ENCODE data around the gene ANKRD11. TPM values are rescaled to one million over a fixed set of nuclear protein-coding genes. Genes with fewer than 3 reads are reported as not detected.

ANKRD11 gene
- polyA plus RNA-seq, 1 donor from 2014 or later, result 32.5 TPM

DNA sequence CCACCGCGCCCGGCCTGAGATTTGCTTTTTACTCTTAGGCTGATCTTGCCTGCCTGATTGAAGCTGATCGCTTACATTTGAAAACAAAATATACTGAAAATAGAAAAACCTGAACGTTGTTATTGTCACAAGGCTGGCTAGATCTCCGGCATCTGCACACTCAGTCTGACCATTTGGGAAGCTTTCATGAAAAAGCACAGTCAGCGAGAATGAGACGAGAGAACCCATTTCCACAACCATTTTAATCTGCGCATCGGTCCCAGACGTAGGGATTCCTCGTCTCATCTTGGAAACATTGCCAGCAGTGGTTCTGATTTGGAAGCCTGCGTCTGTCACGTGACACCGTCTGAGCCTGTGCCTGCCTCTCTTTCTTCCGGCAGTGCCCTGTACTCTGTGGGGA is 38.7 kb upstream of the ANKRD11 start:
- H3K27ac ChIP-seq (ENCODE audit: low read length), result no peak overlapping the region
- H3K27me3 ChIP-seq (ENCODE audit: insufficient read depth, low read depth, low read length), result no peaks in the 10 kb centered on the region
- H3K9ac ChIP-seq (ENCODE audit: low read length), result no peak overlapping the region
- no peaks in the 10 kb centered on the region for H3K9me3 ChIP-seq (ENCODE audit: low read length)
- no peak overlapping the region for H3K4me3 ChIP-seq (ENCODE audit: low read length)
- no peaks in the 10 kb centered on the region for H3K79me2 ChIP-seq (replicated peaks; ENCODE audit: insufficient read depth, low read length)
- TF ChIP-seq, protein P1, sequence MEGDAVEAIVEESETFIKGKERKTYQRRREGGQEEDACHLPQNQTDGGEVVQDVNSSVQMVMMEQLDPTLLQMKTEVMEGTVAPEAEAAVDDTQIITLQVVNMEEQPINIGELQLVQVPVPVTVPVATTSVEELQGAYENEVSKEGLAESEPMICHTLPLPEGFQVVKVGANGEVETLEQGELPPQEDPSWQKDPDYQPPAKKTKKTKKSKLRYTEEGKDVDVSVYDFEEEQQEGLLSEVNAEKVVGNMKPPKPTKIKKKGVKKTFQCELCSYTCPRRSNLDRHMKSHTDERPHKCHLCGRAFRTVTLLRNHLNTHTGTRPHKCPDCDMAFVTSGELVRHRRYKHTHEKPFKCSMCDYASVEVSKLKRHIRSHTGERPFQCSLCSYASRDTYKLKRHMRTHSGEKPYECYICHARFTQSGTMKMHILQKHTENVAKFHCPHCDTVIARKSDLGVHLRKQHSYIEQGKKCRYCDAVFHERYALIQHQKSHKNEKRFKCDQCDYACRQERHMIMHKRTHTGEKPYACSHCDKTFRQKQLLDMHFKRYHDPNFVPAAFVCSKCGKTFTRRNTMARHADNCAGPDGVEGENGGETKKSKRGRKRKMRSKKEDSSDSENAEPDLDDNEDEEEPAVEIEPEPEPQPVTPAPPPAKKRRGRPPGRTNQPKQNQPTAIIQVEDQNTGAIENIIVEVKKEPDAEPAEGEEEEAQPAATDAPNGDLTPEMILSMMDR (IDR thresholded peaks at IDR 0.05; ENCODE audit: poor library complexity, severe bottlenecking), result no peak
- no peak for TF ChIP-seq EP300 (conservative IDR thresholded peaks at IDR 0.05; ENCODE audit: poor library complexity, severe bottlenecking)
- no peak for TF ChIP-seq POLR2AphosphoS5 (IDR thresholded peaks at IDR 0.05)
- TF ChIP-seq, protein P2, sequence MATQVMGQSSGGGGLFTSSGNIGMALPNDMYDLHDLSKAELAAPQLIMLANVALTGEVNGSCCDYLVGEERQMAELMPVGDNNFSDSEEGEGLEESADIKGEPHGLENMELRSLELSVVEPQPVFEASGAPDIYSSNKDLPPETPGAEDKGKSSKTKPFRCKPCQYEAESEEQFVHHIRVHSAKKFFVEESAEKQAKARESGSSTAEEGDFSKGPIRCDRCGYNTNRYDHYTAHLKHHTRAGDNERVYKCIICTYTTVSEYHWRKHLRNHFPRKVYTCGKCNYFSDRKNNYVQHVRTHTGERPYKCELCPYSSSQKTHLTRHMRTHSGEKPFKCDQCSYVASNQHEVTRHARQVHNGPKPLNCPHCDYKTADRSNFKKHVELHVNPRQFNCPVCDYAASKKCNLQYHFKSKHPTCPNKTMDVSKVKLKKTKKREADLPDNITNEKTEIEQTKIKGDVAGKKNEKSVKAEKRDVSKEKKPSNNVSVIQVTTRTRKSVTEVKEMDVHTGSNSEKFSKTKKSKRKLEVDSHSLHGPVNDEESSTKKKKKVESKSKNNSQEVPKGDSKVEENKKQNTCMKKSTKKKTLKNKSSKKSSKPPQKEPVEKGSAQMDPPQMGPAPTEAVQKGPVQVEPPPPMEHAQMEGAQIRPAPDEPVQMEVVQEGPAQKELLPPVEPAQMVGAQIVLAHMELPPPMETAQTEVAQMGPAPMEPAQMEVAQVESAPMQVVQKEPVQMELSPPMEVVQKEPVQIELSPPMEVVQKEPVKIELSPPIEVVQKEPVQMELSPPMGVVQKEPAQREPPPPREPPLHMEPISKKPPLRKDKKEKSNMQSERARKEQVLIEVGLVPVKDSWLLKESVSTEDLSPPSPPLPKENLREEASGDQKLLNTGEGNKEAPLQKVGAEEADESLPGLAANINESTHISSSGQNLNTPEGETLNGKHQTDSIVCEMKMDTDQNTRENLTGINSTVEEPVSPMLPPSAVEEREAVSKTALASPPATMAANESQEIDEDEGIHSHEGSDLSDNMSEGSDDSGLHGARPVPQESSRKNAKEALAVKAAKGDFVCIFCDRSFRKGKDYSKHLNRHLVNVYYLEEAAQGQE (IDR thresholded peaks at IDR 0.05; ENCODE audit: borderline replicate concordance), result no peak
- TF ChIP-seq TAF1 (IDR thresholded peaks at IDR 0.05; ENCODE audit: low read depth), result no peak
- TF ChIP-seq MXI1 (conservative IDR thresholded peaks at IDR 0.05; ENCODE audit: poor library complexity, severe bottlenecking), result no peak
- TF ChIP-seq SMC3 (conservative IDR thresholded peaks at IDR 0.05; ENCODE audit: poor library complexity), result no peak
- no peak for TF ChIP-seq RAD21 (conservative IDR thresholded peaks at IDR 0.05)
- no peak for TF ChIP-seq EZH2 (IDR thresholded peaks at IDR 0.05; ENCODE audit: borderline replicate concordance, insufficient read depth, low read length, poor library complexity, severe bottlenecking)
- H3K36me3 ChIP-seq (ENCODE audit: insufficient read depth, low read length), result peaks cover 3% of the 10 kb centered on the region
- no peaks in the 10 kb centered on the region for H4K20me1 ChIP-seq (ENCODE audit: insufficient read depth)
- no peak overlapping the region for H2AFZ ChIP-seq (ENCODE audit: low read depth, low read length)
- H3K4me2 ChIP-seq (ENCODE audit: low read length), result no peak overlapping the region
- H3F3A ChIP-seq (ENCODE audit: insufficient read depth, low read length, poor library complexity, severe bottlenecking), result no peaks in the 10 kb centered on the region
- no peaks in the 10 kb centered on the region for H3K9me2 ChIP-seq (ENCODE audit: insufficient read depth, low read length)

DNA sequence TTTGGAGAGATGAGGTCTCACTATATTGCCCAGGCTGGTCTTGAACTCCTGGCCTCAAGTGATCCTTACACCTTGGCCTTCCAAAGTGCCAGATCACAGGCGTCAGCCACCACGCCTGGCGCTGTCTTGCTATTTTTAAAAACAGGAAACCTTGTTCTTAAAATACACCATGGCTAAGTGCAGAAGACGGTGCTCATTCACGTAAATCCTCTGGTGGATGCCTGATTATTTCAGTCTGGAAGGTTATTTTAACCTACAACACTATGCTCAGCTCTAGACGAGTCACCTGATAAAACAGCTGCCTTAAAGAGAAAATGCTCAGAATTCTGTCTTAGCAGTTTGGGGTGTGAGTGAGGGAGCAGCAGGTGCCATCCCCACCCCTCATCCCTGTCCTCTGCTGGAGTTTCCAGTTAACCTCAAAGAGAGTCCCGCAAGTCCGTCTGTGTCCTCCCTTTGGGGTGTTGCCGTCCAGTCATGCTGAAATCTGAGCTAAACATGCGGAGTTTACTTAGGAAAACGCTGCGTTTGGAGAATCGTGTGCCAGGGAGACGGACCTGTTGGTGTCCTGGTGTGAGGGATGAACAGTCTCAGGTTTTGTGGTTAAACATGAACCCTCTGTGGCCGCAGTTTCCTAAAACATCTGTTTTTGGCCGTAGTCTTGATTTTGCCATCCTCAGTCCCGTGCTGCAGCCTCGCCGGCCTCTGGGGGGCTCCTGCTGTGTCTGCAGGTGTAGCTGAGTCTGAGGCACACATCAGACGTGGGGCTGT is 35.0 kb upstream of the ANKRD11 start:
- Histone ChIP-seq H3K27me3 (ENCODE audit: insufficient read depth, low read depth, low read length) (no peaks in the 10 kb centered on the region), H3K36me3 (ENCODE audit: insufficient read depth, low read length) (peaks cover 3% of the 10 kb centered on the region), H3K4me3 (ENCODE audit: low read length) (no peak overlapping the region), H2AFZ (ENCODE audit: low read depth, low read length) (no peak overlapping the region), H3K4me2 (ENCODE audit: low read length) (no peak overlapping the region), H3K9me3 (ENCODE audit: low read length) (no peaks in the 10 kb centered on the region), H3K9me2 (ENCODE audit: insufficient read depth, low read length) (no peaks in the 10 kb centered on the region), H4K20me1 (ENCODE audit: insufficient read depth) (no peaks in the 10 kb centered on the region), H3K27ac (ENCODE audit: low read length) (no peak overlapping the region), H3K79me2 (replicated peaks; ENCODE audit: insufficient read depth, low read length) (no peaks in the 10 kb centered on the region), H3K9ac (ENCODE audit: low read length) (no peak overlapping the region), H3F3A (ENCODE audit: insufficient read depth, low read length, poor library complexity, severe bottlenecking) (no peaks in the 10 kb centered on the region)
- TF ChIP-seq RAD21 (conservative IDR thresholded peaks at IDR 0.05) (no peak), SMC3 (conservative IDR thresholded peaks at IDR 0.05; ENCODE audit: poor library complexity) (no peak), EP300 (conservative IDR thresholded peaks at IDR 0.05; ENCODE audit: poor library complexity, severe bottlenecking) (no peak), TAF1 (IDR thresholded peaks at IDR 0.05; ENCODE audit: low read depth) (no peak)
- TF ChIP-seq, protein P2 (IDR thresholded peaks at IDR 0.05; ENCODE audit: borderline replicate concordance), result no peak
